K562 (cell line): ENCODE data around the gene HVCN1. TPM values are rescaled to one million over a fixed set of nuclear protein-coding genes. Genes with fewer than 3 reads are reported as not detected.
A peak's percentile ranks its signal among the peaks of the same experiment; 100 is the strongest.

Source experiments
- ATAC-seq: fragments of 200-7000 bp; cut with Tn5 transposase; 3 replicates; pipeline ENCODE4 v1.9.1; 2020; ENCODE audit warnings: moderate library complexity
- BruUV-seq: library from RNA; stranded (reverse); fragments of 400-500 nt; replicated peaks from 2 replicates; lab custom pipeline; 2021; lab: Mats Ljungman, UMichigan
- CTCF ChIA-PET: fragments of 300-600 bp; formaldehyde crosslinking; extraction: SDS; loops from one replicate; lab custom pipeline; 2021; ENCODE audit warnings: low intra/inter-chr PET ratio; lab: Yijun Ruan, JAX
- POLR2A ChIA-PET: fragments of 300-600, 350-650 bp; sonication (Branson Sonifier 250); formaldehyde crosslinking; extraction: SDS; loops from one replicate; lab custom pipeline; 2021; ENCODE audit warnings: antibody characterized with exemption, inconsistent platforms; lab: Yijun Ruan, JAX
- DNase-seq, 4 experiments: peaks; one replicate each; pipeline versions ENCODE4 v3.0.0 to v3.0.0-alpha.2; 2011 to 2018; ENCODE audit warnings: low spot score in 3 of 4, mixed read lengths in 3 of 4; ENCODE audit errors: extremely low read depth in 1 of 4
- FAIRE-seq: peaks from 2 replicates; lab custom pipeline; 2011; peaks lifted over from hg19 to GRCh38; lab: Jason Lieb, UNC
- H2AFZ ChIP-seq: 2 replicates; pipeline ENCODE4 v1.6.0; 2011; ENCODE audit warnings: low read depth, low read length, control low read depth, inconsistent platforms
- H3K27ac ChIP-seq: fragments of 200-600 bp; 3 replicates; pipeline ENCODE4 v1.8.0; 2011; ENCODE audit warnings: low read depth, mild to moderate bottlenecking, control low read depth, inconsistent platforms, low read length, moderate library complexity, mixed read lengths; ENCODE audit errors: extremely low read depth
- H3K27me3 ChIP-seq, 2 experiments: fragments of 300-600 bp in 1 of 2; 2 replicates in 1 of 2; 3 replicates in 1 of 2; pipeline versions ENCODE4 v1.6.0 to v1.8.0; 2011; ENCODE audit warnings: inconsistent platforms in 2 of 2, low read length in 2 of 2, mild to moderate bottlenecking in 1 of 2, mixed read lengths in 1 of 2, moderate library complexity in 1 of 2; ENCODE audit not compliant: control insufficient read depth in 2 of 2, insufficient read depth in 2 of 2
- H3K36me3 ChIP-seq: fragments of 300-600 bp; 3 replicates; pipeline ENCODE4 v1.8.0; 2011; ENCODE audit warnings: mild to moderate bottlenecking, low read length, inconsistent platforms; ENCODE audit not compliant: control insufficient read depth, insufficient read depth
- H3K4me1 ChIP-seq, 2 experiments: fragments of 200-600 bp in 1 of 2; replicated peaks in 1 of 2; 2 replicates in 1 of 2; 3 replicates in 1 of 2; pipeline versions ENCODE4 v1.5.1 to v1.8.0; 2011; ENCODE audit warnings: inconsistent platforms in 2 of 2, low read length in 2 of 2, mild to moderate bottlenecking in 1 of 2, mixed read lengths in 1 of 2, moderate library complexity in 1 of 2; ENCODE audit not compliant: control insufficient read depth in 2 of 2, insufficient read depth in 2 of 2
- H3K4me2 ChIP-seq: 2 replicates; pipeline ENCODE4 v1.6.1; 2011; ENCODE audit warnings: low read length, control low read depth, inconsistent platforms, mixed read lengths; ENCODE audit not compliant: insufficient read depth
- H3K4me3 ChIP-seq: fragments of 200-600 bp; sonication (generic), shearing (Covaris generic); 2 replicates; pipeline ENCODE4 v1.5.1; 2016; ENCODE audit warnings: control low read depth, inconsistent platforms
- H3K79me2 ChIP-seq: fragments of 200-600 bp; 3 replicates; pipeline ENCODE4 v1.8.0; 2011; ENCODE audit warnings: low read length, inconsistent platforms; ENCODE audit not compliant: control insufficient read depth, insufficient read depth
- H3K9ac ChIP-seq, 2 experiments: 2 replicates each; pipeline versions ENCODE4 v1.6.0 to v1.6.1; 2011; ENCODE audit warnings: low read depth in 2 of 2, low read length in 2 of 2, control low read depth in 1 of 2, inconsistent platforms in 1 of 2, mild to moderate bottlenecking in 1 of 2, mixed read lengths in 1 of 2; ENCODE audit not compliant: insufficient read depth in 1 of 2
- H3K9me1 ChIP-seq: one replicate; pipeline ENCODE4 v1.6.0; 2011; ENCODE audit warnings: inconsistent platforms, mild to moderate bottlenecking, low read length, moderate library complexity; ENCODE audit not compliant: control insufficient read depth, insufficient read depth
- H3K9me3 ChIP-seq: replicated peaks from 2 replicates; pipeline ENCODE4 v1.5.1; 2011; ENCODE audit warnings: low read depth, low read length, inconsistent platforms; ENCODE audit not compliant: control insufficient read depth, insufficient read depth
- H4K20me1 ChIP-seq: replicated peaks from 2 replicates; pipeline ENCODE4 v1.6.1; 2011; ENCODE audit warnings: low read length, inconsistent platforms, mixed read lengths; ENCODE audit not compliant: control insufficient read depth, insufficient read depth
- POLR2A ChIP-seq: fragments of 450-650 bp; conservative IDR thresholded peaks from 2 replicates; pipeline ENCODE4 v1.6.1; 2016
- POLR2H ChIP-seq: IDR thresholded peaks from 2 replicates; pipeline ENCODE4 v1.6.1; 2016; ENCODE audit warnings: missing genetic modification characterization, low read depth, mild to moderate bottlenecking, control low read depth, missing compliant biosample characterization, moderate library complexity
- SUPT5H ChIP-seq: fragments of 450-650 bp; IDR thresholded peaks from 2 replicates; pipeline ENCODE4 v1.6.1; 2016
- WGBS: fragments of 100-300 bp; shearing (Covaris generic); methylation state at CpG from one replicate; pipeline ENCODE4 v1.1.6; 2016; ENCODE audit warnings: low coverage, mixed read lengths; ENCODE audit not compliant: insufficient coverage; ENCODE audit errors: missing lambda C conversion rate; 5-methylcytosine and 5-hydroxymethylcytosine counted together
- in situ Hi-C: fragments of 300-500 bp; cut with MboI; formaldehyde crosslinking; loops from 4 replicates; pipeline ENCODE4 v1.15.0; 2018; ENCODE audit warnings: inconsistent platforms, mixed read lengths
- intact Hi-C: fragments of 100-400 bp; cut with micrococcal nuclease; formaldehyde crosslinking; loops from 2 replicates; pipeline ENCODE4 v1.14.2; 2022
- polyA plus RNA-seq, 8 experiments: library from polyadenylated mRNA; depleted of rRNA in 4 of 8; stranded (reverse) in 5 of 8; unstranded in 3 of 8; fragments of >200 nt; fragmentation: Nextera tagmentation in 2 of 8; fragmentation: Illumina TruSeq in 1 of 8; extraction: Ambion mirVana in 2 of 8; extraction: Trizol in 1 of 8; gene quantifications; 2 replicates each; pipeline versions ENCODE4 v1.2.1 to v1.2.3, GENCODE V29; 2011 to 2014; ENCODE audit warnings: inconsistent platforms in 1 of 8, missing spikeins in 1 of 8
- total RNA-seq, 7 experiments: library from RNA; depleted of rRNA in 6 of 7; stranded (reverse); fragments of >200 nt in 6 of 7; fragmentation: Illumina TruSeq in 2 of 7; extraction: Trizol in 2 of 7; gene quantifications; 2 replicates each; pipeline versions ENCODE4 v1.2.1 to v1.2.3, GENCODE V29; 2011 to 2021; ENCODE audit warnings: low replicate concordance in 1 of 7
- TF ChIP-seq, protein P1 (sequence below): fragments of 450-650 bp; IDR thresholded peaks from 2 replicates; pipeline ENCODE4 v1.7.1; 2018; ENCODE audit warnings: mild to moderate bottlenecking, low read depth; ENCODE audit not compliant: partially characterized antibody
- TF ChIP-seq, protein P2 (sequence below): IDR thresholded peaks from 3 replicates; pipeline ENCODE4 v1.6.1; 2011; ENCODE audit warnings: borderline replicate concordance, mild to moderate bottlenecking; ENCODE audit not compliant: insufficient read length, insufficient read depth

Gene HVCN1
- total and polyA plus RNA-seq, 9 of the 15 experiments (the other 6 are each of a cell fraction or from before 2014, with no cell fraction given), result 0.21 to 1.4 (median 0.74) TPM

DNA sequence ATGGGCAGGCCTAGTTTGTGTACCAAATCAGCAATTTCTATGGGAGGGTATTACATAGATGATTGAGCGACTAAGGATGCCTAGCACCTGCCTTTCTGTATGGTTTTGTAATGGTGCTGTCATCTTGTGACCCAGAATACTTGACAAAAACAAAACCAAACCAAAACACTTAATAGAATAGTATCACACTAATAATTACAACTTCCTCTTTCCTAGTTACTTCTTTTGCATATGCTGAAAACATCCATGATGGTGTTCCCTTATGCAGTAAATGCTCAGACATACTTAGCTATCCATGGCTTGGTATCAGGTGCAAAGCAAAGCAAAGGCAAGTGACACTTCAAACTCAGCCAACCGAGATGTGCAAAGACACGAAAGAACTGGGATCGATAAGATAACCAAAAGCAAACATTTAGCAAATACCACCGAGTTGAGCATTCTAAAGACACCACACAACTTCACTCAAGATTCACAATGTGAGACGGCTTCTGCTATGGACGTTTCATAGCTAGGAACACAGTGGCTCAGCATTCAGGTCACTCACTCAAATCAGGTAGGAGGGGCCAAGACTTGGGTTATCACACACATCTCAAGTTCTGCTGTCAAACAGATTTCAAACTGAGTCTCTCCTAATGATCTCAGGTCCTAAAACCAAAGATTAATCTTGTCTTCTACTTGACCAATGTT is 29.4 kb upstream of the HVCN1 start:
- FAIRE-seq (no peak), DNase-seq (no peak), ATAC-seq (peak; percentile 29; the same call in 2 of the 3 replicates)
- Histone ChIP-seq H3K4me3 (no peak overlapping the region), H2AFZ (no peak overlapping the region), H3K9me3 (no peaks in the 10 kb centered on the region), H4K20me1 (no peaks in the 10 kb centered on the region), H3K79me2 (0 out of 3 replicates have a peak, but pooled peaks cover under 1% of the 10 kb centered on the region), H3K27ac (no peak overlapping the region), H3K9me1 (peaks cover 6% of the 10 kb centered on the region), H3K27me3 (no peaks in the 10 kb centered on the region), H3K36me3 (peaks cover 61% of the 10 kb centered on the region), H3K4me2 (no peak overlapping the region), H3K4me1 (no peaks in the 10 kb centered on the region), H3K9ac (no peak overlapping the region)
- no TSS peak for BruUV-seq
- ChIA-PET POLR2A (interaction anchor here (1.0 to 2.7 kb wide), 4 partner anchors 9 to 25 kb away, joined by 3 to 8 read pairs (median 4); no protein-coding TSS in a partner anchor), CTCF (no interaction called here)
- in situ Hi-C loops (no loop called here), intact Hi-C loops (no loop called here)
- WGBS, result 79% methylated on average over 7 of the region's 7 CpGs
- TF ChIP-seq POLR2H (tag) (0 out of 2 replicates have a peak, but pooled peaks have one; percentile 22), POLR2A (peak; percentile 27; the same call in 1 of the 2 replicates), SUPT5H (peak; percentile 58)
- TF ChIP-seq, protein P1, sequence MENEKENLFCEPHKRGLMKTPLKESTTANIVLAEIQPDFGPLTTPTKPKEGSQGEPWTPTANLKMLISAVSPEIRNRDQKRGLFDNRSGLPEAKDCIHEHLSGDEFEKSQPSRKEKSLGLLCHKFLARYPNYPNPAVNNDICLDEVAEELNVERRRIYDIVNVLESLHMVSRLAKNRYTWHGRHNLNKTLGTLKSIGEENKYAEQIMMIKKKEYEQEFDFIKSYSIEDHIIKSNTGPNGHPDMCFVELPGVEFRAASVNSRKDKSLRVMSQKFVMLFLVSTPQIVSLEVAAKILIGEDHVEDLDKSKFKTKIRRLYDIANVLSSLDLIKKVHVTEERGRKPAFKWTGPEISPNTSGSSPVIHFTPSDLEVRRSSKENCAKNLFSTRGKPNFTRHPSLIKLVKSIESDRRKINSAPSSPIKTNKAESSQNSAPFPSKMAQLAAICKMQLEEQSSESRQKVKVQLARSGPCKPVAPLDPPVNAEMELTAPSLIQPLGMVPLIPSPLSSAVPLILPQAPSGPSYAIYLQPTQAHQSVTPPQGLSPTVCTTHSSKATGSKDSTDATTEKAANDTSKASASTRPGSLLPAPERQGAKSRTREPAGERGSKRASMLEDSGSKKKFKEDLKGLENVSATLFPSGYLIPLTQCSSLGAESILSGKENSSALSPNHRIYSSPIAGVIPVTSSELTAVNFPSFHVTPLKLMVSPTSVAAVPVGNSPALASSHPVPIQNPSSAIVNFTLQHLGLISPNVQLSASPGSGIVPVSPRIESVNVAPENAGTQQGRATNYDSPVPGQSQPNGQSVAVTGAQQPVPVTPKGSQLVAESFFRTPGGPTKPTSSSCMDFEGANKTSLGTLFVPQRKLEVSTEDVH, result peak; percentile 23
- TF ChIP-seq, protein P2, sequence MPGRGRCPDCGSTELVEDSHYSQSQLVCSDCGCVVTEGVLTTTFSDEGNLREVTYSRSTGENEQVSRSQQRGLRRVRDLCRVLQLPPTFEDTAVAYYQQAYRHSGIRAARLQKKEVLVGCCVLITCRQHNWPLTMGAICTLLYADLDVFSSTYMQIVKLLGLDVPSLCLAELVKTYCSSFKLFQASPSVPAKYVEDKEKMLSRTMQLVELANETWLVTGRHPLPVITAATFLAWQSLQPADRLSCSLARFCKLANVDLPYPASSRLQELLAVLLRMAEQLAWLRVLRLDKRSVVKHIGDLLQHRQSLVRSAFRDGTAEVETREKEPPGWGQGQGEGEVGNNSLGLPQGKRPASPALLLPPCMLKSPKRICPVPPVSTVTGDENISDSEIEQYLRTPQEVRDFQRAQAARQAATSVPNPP, result no peak
